GM12864 (cell line): ENCODE data around the gene OR51E2.

ENCODE experiments used
- DNase-seq: peaks from one replicate; pipeline ENCODE4 v3.0.0-alpha.2; 2011; ENCODE audit warnings: low read depth
- H3K4me3 ChIP-seq: 2 replicates; pipeline ENCODE4 v1.5.1; 2011; ENCODE audit warnings: mild to moderate bottlenecking, low read depth, low read length, control low read depth
- CTCF ChIP-seq: IDR thresholded peaks from 2 replicates; pipeline ENCODE4 v1.5.1; 2011; ENCODE audit warnings: low read depth, mild to moderate bottlenecking, moderate library complexity, low read length, control low read depth, inconsistent platforms; ENCODE audit errors: missing control alignments

The OR51E2 gene

GRCh38 chr11:4682623-4683419, 14.8 kb downstream of the OR51E2 start:
- DNase-seq: no peak
- TF ChIP-seq CTCF: no peak
- H3K4me3 ChIP-seq: no peak overlapping the region

GRCh38 chr11:4680341-4680740, 17.3 kb downstream of the OR51E2 start:
- TF ChIP-seq CTCF: no peak
- DNase-seq: no peak
- no peak overlapping the region for H3K4me3 ChIP-seq

- TF ChIP-seq CTCF: no peak
- DNase-seq: no peak
Observed at GRCh38 chr11:4677948-4678347, 19.7 kb downstream of the OR51E2 start.

GRCh38 chr11:4673781-4674180, 23.9 kb downstream of the OR51E2 start:
- DNase-seq: no peak
- H3K4me3 ChIP-seq: no peak overlapping the region
- TF ChIP-seq CTCF: no peak

More at GRCh38 chr11:4677948-4678347, 19.7 kb downstream of the OR51E2 start:
- H3K4me3 ChIP-seq: no peak overlapping the region

- no peak for TF ChIP-seq CTCF
- H3K4me3 ChIP-seq: no peak overlapping the region
- DNase-seq: no peak
Observed at GRCh38 chr11:4672470-4672869, 25.2 kb downstream of the OR51E2 start.

- no peak overlapping the region for H3K4me3 ChIP-seq
- TF ChIP-seq CTCF: no peak
Observed at GRCh38 chr11:4671741-4672140, 25.9 kb downstream of the OR51E2 start.

GRCh38 chr11:4665424-4665823, 32.2 kb downstream of the OR51E2 start:
- no peak for DNase-seq
- no peak for TF ChIP-seq CTCF
- no peak overlapping the region for H3K4me3 ChIP-seq

More at GRCh38 chr11:4671741-4672140, 25.9 kb downstream of the OR51E2 start:
- no peak for DNase-seq
